Forelimb muscle (tissue), 1 donor: Measurements from ENCODE around the gene ZNF155. TPM values are rescaled to one million over a fixed set of nuclear protein-coding genes. Genes with fewer than 3 reads are reported as not detected.
A peak's percentile ranks its signal among the peaks of the same experiment; 100 is the strongest.
"Not testable (repeated sequence)": the region's sequence is repeated elsewhere in the genome, so short reads cannot be mapped to it uniquely, and the experiment has no call there.

Experiments
- DNase-seq: peaks from one replicate; pipeline ENCODE4 v3.0.0-alpha.2; 2013; ENCODE audit warnings: low read depth
- polyA plus RNA-seq: library from polyadenylated mRNA; unstranded; fragments of 120-200 nt; gene quantifications from one replicate; pipeline ENCODE4 v1.2.1, GENCODE V29; 2013; ENCODE audit not compliant: insufficient read length

Gene ZNF155
- polyA plus RNA-seq: 7.0 TPM

GRCh38 chr19:43983912-43984686, at the start of gene ZNF155:
Gene ZNF155 (plus strand): TSS chr19:43984188. CDS start chr19:43988544, 4,356 bp downstream.
- peak; percentile 95 for DNase-seq

GRCh38 chr19:43934985-43935708, 48.8 kb upstream of the ZNF155 start, which contains the start of gene ZNF45:
Gene ZNF45 (minus strand): TSS chr19:43935282. CDS start chr19:43922185, 13,097 bp downstream.
- DNase-seq: peak; percentile 91

- DNase-seq: no peak
Measured at GRCh38 chr19:43936188-43936587, 47.8 kb upstream of the ZNF155 start.

- no peak for DNase-seq
Measured at GRCh38 chr19:43939557-43940260, 44.3 kb upstream of the ZNF155 start.

GRCh38 chr19:43940719-43941118, 43.3 kb upstream of the ZNF155 start:
- no peak for DNase-seq

GRCh38 chr19:43941209-43941608, 42.8 kb upstream of the ZNF155 start:
- no peak for DNase-seq

GRCh38 chr19:43947412-43947811, 36.6 kb upstream of the ZNF155 start:
- DNase-seq: not testable (repeated sequence)

GRCh38 chr19:43949803-43950202, 34.2 kb upstream of the ZNF155 start:
- not testable (repeated sequence) for DNase-seq

- DNase-seq: peak; percentile 90
Measured at GRCh38 chr19:43950834-43951645, 32.9 kb upstream of the ZNF155 start, which contains the start of gene ZNF221. Gene ZNF221 (plus strand): TSS chr19:43951228. CDS start chr19:43962727, 11,499 bp downstream.

- no peak for DNase-seq
Measured at GRCh38 chr19:43956827-43957226, 27.2 kb upstream of the ZNF155 start.

- no peak for DNase-seq
Measured at GRCh38 chr19:43957891-43958290, 26.1 kb upstream of the ZNF155 start.

GRCh38 chr19:43960411-43960810, 23.6 kb upstream of the ZNF155 start:
- DNase-seq: no peak

GRCh38 chr19:43966079-43966694, 17.8 kb upstream of the ZNF155 start:
- DNase-seq: no peak

GRCh38 chr19:43976732-43977131, 7.3 kb upstream of the ZNF155 start:
- DNase-seq: no peak

- no peak for DNase-seq
Measured at GRCh38 chr19:43983544-43983911, 460 bp upstream of the ZNF155 start.

- DNase-seq: no peak
Measured at GRCh38 chr19:43984687-43985000, 656 bp downstream of the ZNF155 start.

GRCh38 chr19:43997631-43998290, 13.8 kb downstream of the ZNF155 start:
- no peak for DNase-seq

- DNase-seq: no peak
Measured at GRCh38 chr19:44002212-44002565, 18.2 kb downstream of the ZNF155 start.

GRCh38 chr19:44002566-44003460, 18.8 kb downstream of the ZNF155 start, which contains the start of gene ZNF230:
Gene ZNF230 (plus strand): TSS chr19:44002957. CDS start chr19:44007079, 4,122 bp downstream.
- DNase-seq: peak; percentile 97
